Epithelial cell of proximal tubule (primary cell): Measurements from ENCODE around the gene CCDC194. TPM values are rescaled to one million over a fixed set of nuclear protein-coding genes. Genes with fewer than 3 reads are reported as not detected.

Experiments
- DNase-seq: peaks from one replicate; pipeline ENCODE4 v3.0.0-alpha.2; 2011; ENCODE audit warnings: low read depth
- H3K4me3 ChIP-seq: 2 replicates; pipeline ENCODE4 v1.5.1; 2011; ENCODE audit warnings: low read depth, mild to moderate bottlenecking, low read length
- CTCF ChIP-seq: conservative IDR thresholded peaks from 2 replicates; pipeline ENCODE4 v1.5.1; 2012; ENCODE audit warnings: low read depth, mild to moderate bottlenecking, low read length
- total RNA-seq: library from RNA; depleted of rRNA; stranded (reverse); fragments of >200 nt; gene quantifications from 2 replicates; pipeline ENCODE4 v1.2.3, GENCODE V29; 2015

CCDC194 gene
- total RNA-seq, 1 donor from 2014 or later, result not detected

- DNase-seq, result no peak
- H3K4me3 ChIP-seq, result no peak overlapping the region
- no peak for TF ChIP-seq CTCF
Measured at GRCh38 chr19:17398902-17399527, 5.0 kb upstream of the CCDC194 start.

DNA sequence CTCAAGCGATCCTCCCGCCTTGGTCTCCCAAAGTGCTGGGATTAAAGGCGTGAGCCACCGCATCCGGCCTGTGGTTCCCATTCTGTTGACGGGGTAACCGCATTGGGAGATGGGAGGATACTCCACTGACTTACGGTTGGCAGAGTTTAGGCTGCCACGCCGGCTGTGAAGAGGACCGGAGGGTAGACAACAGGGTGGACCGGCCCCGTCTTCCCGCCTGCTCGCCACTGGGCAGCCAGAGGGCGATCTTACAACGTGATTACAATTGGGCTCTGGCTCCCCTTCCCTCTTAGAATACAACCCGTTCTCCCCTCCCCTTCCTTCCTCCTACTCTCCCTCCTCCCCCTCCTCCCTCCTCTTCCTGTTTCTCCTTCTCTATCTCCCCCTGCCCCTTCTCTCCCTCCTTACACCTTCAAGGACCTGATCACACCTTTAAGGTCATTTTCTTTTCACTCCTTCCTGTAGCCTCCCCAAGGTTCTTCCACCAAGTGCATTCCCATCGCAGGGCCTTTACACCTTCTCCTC, 957 bp upstream of the CCDC194 start:
- TF ChIP-seq CTCF, result peak; percentile 58
- DNase-seq, result no peak
- H3K4me3 ChIP-seq, result no peak overlapping the region

GRCh38 chr19:17393002-17393401, 994 bp downstream of the CCDC194 start:
- DNase-seq, result no peak
- no peak for TF ChIP-seq CTCF
- H3K4me3 ChIP-seq, result no peak overlapping the region

GRCh38 chr19:17391371-17392151, 2.4 kb downstream of the CCDC194 start:
- DNase-seq, result no peak
- no peak for TF ChIP-seq CTCF
- peak overlapping the region; percentile 57 for H3K4me3 ChIP-seq

GRCh38 chr19:17390665-17391370, 3.2 kb downstream of the CCDC194 start:
- DNase-seq, result no peak
- peak; percentile 59 for TF ChIP-seq CTCF
- H3K4me3 ChIP-seq, result peak overlapping the region; percentile 57

GRCh38 chr19:17389957-17390664, 3.9 kb downstream of the CCDC194 start:
- H3K4me3 ChIP-seq, result peak overlapping the region; percentile 57
- no peak for TF ChIP-seq CTCF
- no peak for DNase-seq
